Measurements from ENCODE around the gene DNAJC2. TPM values are rescaled to one million over a fixed set of nuclear protein-coding genes. Genes with fewer than 3 reads are reported as not detected.

Gene DNAJC2
- total and polyA plus RNA-seq, 9 donors, result 11.1 to 29.5 (median 18.3) TPM

DNA sequence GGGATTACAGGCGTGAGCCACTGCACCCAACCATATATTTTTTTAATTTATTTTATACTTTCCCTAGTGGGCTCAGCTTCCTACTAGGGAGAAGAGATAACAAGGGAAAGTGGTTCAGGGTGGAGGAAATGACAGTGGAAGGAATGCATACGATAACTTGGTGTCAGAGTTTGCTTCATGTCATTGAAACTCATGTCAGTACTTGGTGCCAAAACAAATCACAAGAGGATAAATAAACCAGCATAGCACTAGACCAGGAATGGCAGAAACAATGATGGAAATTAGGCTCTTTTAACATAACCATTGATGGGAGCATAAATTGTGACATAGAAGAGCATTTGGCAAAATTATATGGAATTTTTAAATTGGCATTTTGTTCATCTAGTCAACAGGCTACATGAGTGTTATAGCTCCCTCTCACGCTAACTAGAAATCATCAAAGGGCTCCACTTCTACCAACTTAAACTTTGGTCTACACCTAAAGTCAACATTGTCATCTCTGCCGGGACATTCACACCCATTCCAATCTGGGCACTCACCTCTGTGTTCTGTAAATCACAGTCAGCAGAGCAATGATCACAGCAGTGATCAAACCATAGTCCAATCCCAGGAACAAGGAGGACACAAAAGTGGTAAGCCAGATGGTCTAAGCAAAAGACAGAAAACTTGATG lies 44.0 kb upstream of the DNAJC2 start:
- Histone ChIP-seq H3K36me3 (no peaks in the 10 kb centered on the region), H3K27ac (no peak overlapping the region), H3K27me3 (no peaks in the 10 kb centered on the region), H3K4me1 (ENCODE audit: insufficient read depth) (no peaks in the 10 kb centered on the region), H3K9me3 (no peaks in the 10 kb centered on the region), H3K4me3 (no peak overlapping the region)
- no peak for DNase-seq
- WGBS, 3 donors, result 76 to 77% (median 77%) methylated on average over 4 of the region's 4 CpGs
- intact Hi-C loops (cut with DNase I), result no loop called here
- TF ChIP-seq CTCF (IDR thresholded peaks at IDR 0.05) (no peak), POLR2A (IDR thresholded peaks at IDR 0.05) (no peak), EP300 (IDR thresholded peaks at IDR 0.05) (no peak)

GRCh38 chr7:103387242-103387641 lies 42.7 kb upstream of the DNAJC2 start:
- intact Hi-C loops (cut with DNase I), result no loop called here
- no peaks in the 10 kb centered on the region for H3K9me3 ChIP-seq
- no peak for DNase-seq
- no peaks in the 10 kb centered on the region for H3K4me1 ChIP-seq (ENCODE audit: insufficient read depth)
- TF ChIP-seq CTCF (IDR thresholded peaks at IDR 0.05) (no peak), EP300 (IDR thresholded peaks at IDR 0.05) (no peak), POLR2A (IDR thresholded peaks at IDR 0.05) (no peak)
- H3K27me3 ChIP-seq, result no peaks in the 10 kb centered on the region
- WGBS, 3 donors, result 57 to 81% (median 63%) methylated on average over 1 of the region's 1 CpG
- no peak overlapping the region for H3K27ac ChIP-seq
- H3K36me3 ChIP-seq, result no peaks in the 10 kb centered on the region
- no peak overlapping the region for H3K4me3 ChIP-seq

GRCh38 chr7:103382032-103382402 lies 37.5 kb upstream of the DNAJC2 start:
- no peaks in the 10 kb centered on the region for H3K9me3 ChIP-seq
- TF ChIP-seq EP300 (IDR thresholded peaks at IDR 0.05) (no peak), POLR2A (IDR thresholded peaks at IDR 0.05) (no peak), CTCF (IDR thresholded peaks at IDR 0.05) (no peak)
- intact Hi-C loops (cut with DNase I), result no loop called here
- 84 to 85% (median 85%) methylated on average over 5 of the region's 5 CpGs for WGBS, 3 donors
- no peak for DNase-seq
- H3K4me1 ChIP-seq (ENCODE audit: insufficient read depth), result no peaks in the 10 kb centered on the region
- no peak overlapping the region for H3K4me3 ChIP-seq
- no peaks in the 10 kb centered on the region for H3K27me3 ChIP-seq
- H3K27ac ChIP-seq, result no peak overlapping the region
- no peaks in the 10 kb centered on the region for H3K36me3 ChIP-seq

DNA sequence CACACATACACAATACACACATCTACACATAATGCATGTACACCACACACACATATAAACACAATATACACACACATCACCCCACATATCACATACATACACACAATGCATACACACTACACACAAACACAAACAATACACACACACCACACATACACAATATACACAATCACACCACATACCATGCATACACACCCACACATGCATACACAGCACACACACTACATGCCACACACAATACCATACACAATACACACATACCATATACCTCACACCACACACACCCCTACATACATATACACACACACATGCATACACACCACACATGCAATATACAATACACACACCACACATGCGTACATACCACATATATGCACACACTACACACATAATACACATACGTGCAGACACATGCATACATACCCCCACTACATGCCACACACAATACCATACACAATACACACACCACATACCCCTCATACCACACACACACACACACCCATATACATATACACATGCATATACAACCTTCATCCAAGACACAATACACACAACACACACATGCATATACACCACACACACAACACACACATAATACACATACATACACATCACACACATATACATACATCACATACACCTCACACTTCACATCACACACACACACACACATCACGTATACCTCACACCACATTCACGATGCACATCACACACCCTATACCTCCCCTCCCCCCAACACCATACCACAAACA lies 36.9 kb upstream of the DNAJC2 start:
- Histone ChIP-seq H3K4me1 (ENCODE audit: insufficient read depth) (no peaks in the 10 kb centered on the region), H3K9me3 (no peaks in the 10 kb centered on the region), H3K36me3 (no peaks in the 10 kb centered on the region), H3K4me3 (no peak overlapping the region), H3K27me3 (no peaks in the 10 kb centered on the region), H3K27ac (no peak overlapping the region)
- intact Hi-C loops (cut with DNase I), result no loop called here
- 83 to 92% (median 85%) methylated on average over 4 of the region's 4 CpGs for WGBS, 3 donors
- DNase-seq, result no peak
- TF ChIP-seq CTCF (IDR thresholded peaks at IDR 0.05) (no peak), EP300 (IDR thresholded peaks at IDR 0.05) (no peak), POLR2A (IDR thresholded peaks at IDR 0.05) (no peak)
